Loucy (cell line): Measurements from ENCODE around the gene ESCO1.

Experiments used
- H2AFZ ChIP-seq: fragments of 200-600 bp; sonication (generic); 2 replicates; pipeline ENCODE4 v1.6.0; 2016; ENCODE audit warnings: antibody characterized with exemption, mild to moderate bottlenecking, low read length, moderate library complexity
- H3F3A ChIP-seq: fragments of 200-600 bp; 2 replicates; pipeline ENCODE4 v1.6.0; 2016; ENCODE audit warnings: antibody characterized with exemption, low read depth, mild to moderate bottlenecking
- H3K27me3 ChIP-seq: fragments of 200-600 bp; sonication (generic); 2 replicates; pipeline ENCODE4 v1.6.1; 2014; ENCODE audit warnings: low read length, mild to moderate bottlenecking; ENCODE audit not compliant: insufficient read depth, poor library complexity, severe bottlenecking
- H3K36me3 ChIP-seq: fragments of 200-600 bp; sonication (generic); 2 replicates; pipeline ENCODE4 v1.6.1; 2016; ENCODE audit warnings: low read length; ENCODE audit not compliant: insufficient read depth
- H3K4me1 ChIP-seq: fragments of 200-600 bp; sonication (generic); 2 replicates; pipeline ENCODE4 v1.5.1; 2014; ENCODE audit warnings: low read length, mild to moderate bottlenecking; ENCODE audit not compliant: insufficient read depth, poor library complexity, severe bottlenecking
- H3K4me2 ChIP-seq: fragments of 200-600 bp; sonication (generic); 2 replicates; pipeline ENCODE4 v1.6.0; 2014; ENCODE audit warnings: antibody characterized with exemption, low read length, low read depth, mild to moderate bottlenecking; ENCODE audit not compliant: poor library complexity, severe bottlenecking
- H3K4me3 ChIP-seq: fragments of 200-600 bp; sonication (generic); 2 replicates; pipeline ENCODE4 v1.5.1; 2014; ENCODE audit warnings: low read length, mild to moderate bottlenecking, mixed read lengths; ENCODE audit not compliant: poor library complexity, severe bottlenecking
- H3K79me2 ChIP-seq: fragments of 200-600 bp; sonication (generic); 2 replicates; pipeline ENCODE4 v1.6.1; 2014; ENCODE audit warnings: low read length; ENCODE audit not compliant: insufficient read depth
- H3K9ac ChIP-seq: fragments of 200-600 bp; sonication (generic); 2 replicates; pipeline ENCODE4 v1.6.0; 2014; ENCODE audit warnings: mild to moderate bottlenecking, low read depth, low read length, moderate library complexity; ENCODE audit not compliant: poor library complexity, severe bottlenecking
- H3K9me2 ChIP-seq: fragments of 200-600 bp; sonication (generic); replicated peaks from 2 replicates; pipeline ENCODE4 v1.6.1; 2016; ENCODE audit warnings: low read depth, low read length, mixed read lengths
- H3K9me3 ChIP-seq: fragments of 200-600 bp; sonication (generic); 2 replicates; pipeline ENCODE4 v1.6.1; 2014; ENCODE audit warnings: mild to moderate bottlenecking, antibody characterized with exemption, low read length, low read depth; ENCODE audit not compliant: insufficient read depth
- H4K20me1 ChIP-seq: fragments of 200-600 bp; sonication (generic); 2 replicates; pipeline ENCODE4 v1.6.0; 2014; ENCODE audit warnings: antibody characterized with exemption, low read length, mild to moderate bottlenecking; ENCODE audit not compliant: insufficient read depth, poor library complexity, severe bottlenecking
- EZH2phosphoT487 ChIP-seq: fragments of 200-600 bp; IDR thresholded peaks from 2 replicates; pipeline ENCODE4 v1.6.1; 2018; ENCODE audit warnings: antibody characterized with exemption, mild to moderate bottlenecking, moderate library complexity, borderline replicate concordance
- TF ChIP-seq, protein P1 (sequence below): fragments of 200-600 bp; sonication (generic); conservative IDR thresholded peaks from 2 replicates; pipeline ENCODE4 v1.5.1; 2014; ENCODE audit warnings: mild to moderate bottlenecking, antibody characterized with exemption, low read length

ESCO1 gene

DNA sequence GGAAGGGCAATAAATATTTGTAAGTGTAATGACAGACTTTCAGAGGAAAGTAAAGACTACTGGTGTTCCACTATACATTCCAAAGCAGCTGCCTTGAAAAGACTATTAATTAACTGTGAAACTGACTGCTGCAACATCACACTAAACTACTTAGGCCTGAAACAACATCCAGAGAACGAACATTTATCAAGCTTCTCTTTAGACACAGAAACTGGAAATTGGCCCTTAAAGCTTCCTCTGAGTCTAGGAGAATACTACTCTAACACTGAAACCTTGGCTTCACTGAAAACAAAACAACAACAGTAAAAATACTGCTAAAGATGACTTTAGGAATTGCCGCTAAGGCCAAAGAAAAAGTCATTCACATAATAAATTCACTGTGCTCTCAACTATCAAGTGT, 74.6 kb downstream of the ESCO1 start:
- no peaks in the 10 kb centered on the region for H3K4me1 ChIP-seq
- no peak overlapping the region for H3K4me3 ChIP-seq
- H3K9me3 ChIP-seq, result no peaks in the 10 kb centered on the region
- H3K9me2 ChIP-seq, result no peaks in the 10 kb centered on the region
- TF ChIP-seq EZH2phosphoT487, result no peak
- TF ChIP-seq, protein P1, sequence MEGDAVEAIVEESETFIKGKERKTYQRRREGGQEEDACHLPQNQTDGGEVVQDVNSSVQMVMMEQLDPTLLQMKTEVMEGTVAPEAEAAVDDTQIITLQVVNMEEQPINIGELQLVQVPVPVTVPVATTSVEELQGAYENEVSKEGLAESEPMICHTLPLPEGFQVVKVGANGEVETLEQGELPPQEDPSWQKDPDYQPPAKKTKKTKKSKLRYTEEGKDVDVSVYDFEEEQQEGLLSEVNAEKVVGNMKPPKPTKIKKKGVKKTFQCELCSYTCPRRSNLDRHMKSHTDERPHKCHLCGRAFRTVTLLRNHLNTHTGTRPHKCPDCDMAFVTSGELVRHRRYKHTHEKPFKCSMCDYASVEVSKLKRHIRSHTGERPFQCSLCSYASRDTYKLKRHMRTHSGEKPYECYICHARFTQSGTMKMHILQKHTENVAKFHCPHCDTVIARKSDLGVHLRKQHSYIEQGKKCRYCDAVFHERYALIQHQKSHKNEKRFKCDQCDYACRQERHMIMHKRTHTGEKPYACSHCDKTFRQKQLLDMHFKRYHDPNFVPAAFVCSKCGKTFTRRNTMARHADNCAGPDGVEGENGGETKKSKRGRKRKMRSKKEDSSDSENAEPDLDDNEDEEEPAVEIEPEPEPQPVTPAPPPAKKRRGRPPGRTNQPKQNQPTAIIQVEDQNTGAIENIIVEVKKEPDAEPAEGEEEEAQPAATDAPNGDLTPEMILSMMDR, result no peak
- H3K36me3 ChIP-seq, result peaks cover 58% of the 10 kb centered on the region; the same call in 1 of the 2 replicates
- no peaks in the 10 kb centered on the region for H3K79me2 ChIP-seq
- H2AFZ ChIP-seq, result no peak overlapping the region
- H3K4me2 ChIP-seq, result no peak overlapping the region
- H3F3A ChIP-seq, result no peaks in the 10 kb centered on the region
- no peaks in the 10 kb centered on the region for H4K20me1 ChIP-seq
- H3K27me3 ChIP-seq, result no peaks in the 10 kb centered on the region
- H3K9ac ChIP-seq, result no peak overlapping the region

DNA sequence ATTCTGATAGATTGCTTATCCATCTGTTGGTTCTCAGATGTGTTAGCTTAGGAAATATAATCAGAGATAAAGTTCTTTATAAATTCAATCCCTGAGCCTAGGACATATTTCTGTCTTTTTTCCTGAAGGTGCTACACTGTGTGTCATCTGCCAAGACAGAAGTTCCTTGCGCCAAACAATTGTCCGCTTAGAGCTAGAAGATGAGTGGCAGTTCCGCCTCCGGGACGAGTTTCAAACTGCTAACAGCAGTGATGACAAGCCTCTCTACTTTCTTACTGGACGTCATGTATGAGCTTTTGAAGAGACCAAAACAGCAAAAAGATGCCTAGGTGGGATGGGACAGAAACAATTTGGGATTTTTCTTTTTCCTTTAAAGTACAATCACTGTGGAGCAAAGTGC, 78.0 kb downstream of the ESCO1 start:
- Histone ChIP-seq H3K9me3 (no peaks in the 10 kb centered on the region), H2AFZ (no peak overlapping the region), H3K4me2 (no peak overlapping the region), H3K79me2 (no peaks in the 10 kb centered on the region), H4K20me1 (no peaks in the 10 kb centered on the region), H3K4me3 (no peak overlapping the region), H3K36me3 (peaks cover 28% of the 10 kb centered on the region; the same call in 1 of the 2 replicates), H3K27me3 (no peaks in the 10 kb centered on the region), H3K9ac (no peak overlapping the region), H3F3A (no peaks in the 10 kb centered on the region), H3K4me1 (no peaks in the 10 kb centered on the region), H3K9me2 (no peaks in the 10 kb centered on the region)
- TF ChIP-seq, protein P1, result no peak
- no peak for TF ChIP-seq EZH2phosphoT487

DNA sequence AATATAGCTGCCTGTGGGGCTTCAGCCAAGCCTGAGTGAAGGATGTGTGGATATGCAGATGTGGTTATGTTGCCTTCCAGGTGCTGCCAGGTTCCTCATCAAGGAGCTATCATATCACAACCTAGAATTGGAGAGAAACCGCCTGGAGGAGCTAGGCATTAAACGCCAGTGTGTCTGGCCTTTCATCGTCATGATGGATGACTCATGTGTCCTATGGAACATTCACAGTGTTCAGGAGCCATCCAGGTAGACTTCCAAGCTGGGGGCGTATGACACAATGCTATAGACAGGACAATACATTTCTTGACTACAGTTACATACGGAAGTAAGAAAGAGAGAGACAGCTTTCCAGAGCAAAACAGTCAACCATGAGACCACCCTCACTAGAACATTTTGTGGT, 86.8 kb downstream of the ESCO1 start:
- no peak overlapping the region for H3K9ac ChIP-seq
- H2AFZ ChIP-seq, result no peak overlapping the region
- no peaks in the 10 kb centered on the region for H3F3A ChIP-seq
- no peaks in the 10 kb centered on the region for H3K36me3 ChIP-seq
- H3K4me1 ChIP-seq, result no peaks in the 10 kb centered on the region
- no peaks in the 10 kb centered on the region for H3K9me2 ChIP-seq
- H3K27me3 ChIP-seq, result no peaks in the 10 kb centered on the region
- no peaks in the 10 kb centered on the region for H3K9me3 ChIP-seq
- no peaks in the 10 kb centered on the region for H3K79me2 ChIP-seq
- H4K20me1 ChIP-seq, result no peaks in the 10 kb centered on the region
- H3K4me2 ChIP-seq, result no peak overlapping the region
- no peak overlapping the region for H3K4me3 ChIP-seq
- TF ChIP-seq, protein P1, result no peak
- TF ChIP-seq EZH2phosphoT487, result no peak
